ENCODE measurements around the gene GPATCH2.
"Not testable (repeated sequence)": the region's sequence is repeated elsewhere in the genome, so short reads cannot be mapped to it uniquely, and the experiment has no call there.

The GPATCH2 gene

DNA sequence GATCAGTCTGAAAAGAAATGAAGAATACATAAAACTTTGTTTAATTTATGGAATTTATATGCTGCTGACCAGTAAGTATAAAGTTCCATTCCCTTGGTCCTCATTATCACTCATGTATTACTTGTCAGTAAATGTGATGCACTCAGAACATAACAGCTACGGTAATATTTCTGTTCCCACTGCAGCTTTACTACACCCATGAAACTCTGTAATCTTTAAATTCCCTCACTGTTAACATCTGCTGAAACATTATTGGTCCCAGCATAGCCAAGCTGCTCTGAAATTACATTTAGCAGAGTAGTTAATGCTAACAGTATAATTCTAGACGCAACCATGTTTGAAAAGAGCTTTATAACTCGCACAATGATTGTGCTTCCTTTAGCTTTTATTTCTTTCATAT, 238.4 kb downstream of the GPATCH2 start:
- no peak overlapping the region for H3K4me3 ChIP-seq (ENCODE audit: low read depth in 1 of 2, low read length in 1 of 2)
- no peak overlapping the region for H3K27ac ChIP-seq
- TF ChIP-seq, protein P1, sequence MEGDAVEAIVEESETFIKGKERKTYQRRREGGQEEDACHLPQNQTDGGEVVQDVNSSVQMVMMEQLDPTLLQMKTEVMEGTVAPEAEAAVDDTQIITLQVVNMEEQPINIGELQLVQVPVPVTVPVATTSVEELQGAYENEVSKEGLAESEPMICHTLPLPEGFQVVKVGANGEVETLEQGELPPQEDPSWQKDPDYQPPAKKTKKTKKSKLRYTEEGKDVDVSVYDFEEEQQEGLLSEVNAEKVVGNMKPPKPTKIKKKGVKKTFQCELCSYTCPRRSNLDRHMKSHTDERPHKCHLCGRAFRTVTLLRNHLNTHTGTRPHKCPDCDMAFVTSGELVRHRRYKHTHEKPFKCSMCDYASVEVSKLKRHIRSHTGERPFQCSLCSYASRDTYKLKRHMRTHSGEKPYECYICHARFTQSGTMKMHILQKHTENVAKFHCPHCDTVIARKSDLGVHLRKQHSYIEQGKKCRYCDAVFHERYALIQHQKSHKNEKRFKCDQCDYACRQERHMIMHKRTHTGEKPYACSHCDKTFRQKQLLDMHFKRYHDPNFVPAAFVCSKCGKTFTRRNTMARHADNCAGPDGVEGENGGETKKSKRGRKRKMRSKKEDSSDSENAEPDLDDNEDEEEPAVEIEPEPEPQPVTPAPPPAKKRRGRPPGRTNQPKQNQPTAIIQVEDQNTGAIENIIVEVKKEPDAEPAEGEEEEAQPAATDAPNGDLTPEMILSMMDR (IDR thresholded peaks at IDR 0.05): no peak
- H3K36me3 ChIP-seq: no peaks in the 10 kb centered on the region
- H3K4me1 ChIP-seq (ENCODE audit: control insufficient read depth in 1 of 2, insufficient read depth in 1 of 2, low read depth in 1 of 2, low read length in 1 of 2): no peaks in the 10 kb centered on the region
- no peaks in the 10 kb centered on the region for H3K9me3 ChIP-seq
- no peaks in the 10 kb centered on the region for H3K27me3 ChIP-seq

DNA sequence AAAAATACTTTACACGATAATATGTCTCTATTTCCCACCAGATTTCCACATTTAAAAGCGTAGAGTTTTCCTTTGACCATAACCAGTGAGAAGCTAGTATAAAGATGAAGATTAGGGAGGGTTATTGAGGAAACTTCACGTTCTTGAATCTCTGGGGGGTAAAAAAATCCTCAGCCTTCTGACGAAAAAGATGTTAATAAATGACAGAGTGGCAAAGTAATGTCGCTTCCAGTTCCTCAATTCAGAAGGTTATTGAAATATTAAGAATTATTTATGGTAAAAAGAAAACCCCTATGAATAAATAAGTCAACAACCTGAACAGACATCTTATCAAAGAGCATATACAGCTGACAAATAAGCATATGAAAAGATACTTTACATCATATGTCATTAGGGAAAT, 241.0 kb downstream of the GPATCH2 start:
- Histone ChIP-seq H3K4me1 (ENCODE audit: control insufficient read depth in 1 of 2, insufficient read depth in 1 of 2, low read depth in 1 of 2, low read length in 1 of 2) (no peaks in the 10 kb centered on the region), H3K27me3 (no peaks in the 10 kb centered on the region), H3K4me3 (ENCODE audit: low read depth in 1 of 2, low read length in 1 of 2) (no peak overlapping the region), H3K9me3 (no peaks in the 10 kb centered on the region), H3K27ac (no peak overlapping the region), H3K36me3 (no peaks in the 10 kb centered on the region)
- TF ChIP-seq, protein P1 (IDR thresholded peaks at IDR 0.05): no peak

DNA sequence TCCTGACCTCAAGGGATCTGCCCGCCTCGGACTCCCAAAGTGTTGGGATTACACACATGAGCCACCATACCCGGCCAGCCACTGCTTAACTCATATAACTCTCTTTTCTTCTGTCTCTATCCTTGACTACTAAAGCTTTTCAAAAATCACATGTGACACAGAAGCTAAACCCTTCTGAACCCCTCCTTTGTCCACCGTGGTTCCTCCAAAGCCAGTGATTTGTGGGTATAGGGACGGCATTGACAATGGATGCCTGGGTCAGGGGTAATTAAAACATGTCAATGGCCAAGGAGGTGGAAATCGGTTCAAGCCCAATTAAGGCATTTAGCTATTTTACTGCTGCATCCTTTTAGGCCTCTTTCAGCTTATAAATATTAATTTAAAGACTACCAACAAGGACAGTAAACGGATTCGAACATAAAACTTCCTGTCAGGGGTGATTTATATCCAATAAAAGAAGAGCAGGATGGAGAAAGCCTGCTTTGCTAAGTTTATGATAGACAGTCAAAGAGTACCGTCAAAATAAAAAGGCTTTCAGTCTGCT, 242.3 kb downstream of the GPATCH2 start:
- no peaks in the 10 kb centered on the region for H3K9me3 ChIP-seq
- no peak overlapping the region for H3K27ac ChIP-seq
- H3K27me3 ChIP-seq: no peaks in the 10 kb centered on the region
- H3K36me3 ChIP-seq: no peaks in the 10 kb centered on the region
- TF ChIP-seq, protein P1 (IDR thresholded peaks at IDR 0.05): no peak
- no peak overlapping the region for H3K4me3 ChIP-seq (ENCODE audit: low read depth in 1 of 2, low read length in 1 of 2)
- H3K4me1 ChIP-seq (ENCODE audit: control insufficient read depth in 1 of 2, insufficient read depth in 1 of 2, low read depth in 1 of 2, low read length in 1 of 2): no peaks in the 10 kb centered on the region

DNA sequence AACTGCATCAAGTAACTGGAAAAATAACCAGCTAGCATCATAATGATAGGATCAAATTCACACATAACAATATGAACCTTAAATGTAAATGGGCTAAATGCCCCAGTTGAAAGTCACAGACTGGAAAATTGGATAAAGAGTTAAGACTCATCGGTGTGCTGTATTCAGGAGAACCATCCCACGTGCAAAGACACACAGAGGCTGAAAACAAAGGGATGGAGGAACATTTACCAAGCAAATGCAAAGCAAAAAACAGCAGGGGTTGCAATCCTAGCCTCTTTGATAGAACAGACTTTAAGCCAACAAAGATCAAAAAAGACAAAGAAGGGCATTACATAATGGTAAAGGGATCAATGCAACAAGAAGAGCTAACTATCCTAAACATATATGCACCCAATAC, 249.1 kb downstream of the GPATCH2 start:
- H3K27me3 ChIP-seq; H3K36me3 ChIP-seq; H3K4me1 ChIP-seq (ENCODE audit: control insufficient read depth in 1 of 2, insufficient read depth in 1 of 2, low read depth in 1 of 2, low read length in 1 of 2); H3K27ac ChIP-seq; H3K4me3 ChIP-seq (ENCODE audit: low read depth in 1 of 2, low read length in 1 of 2); H3K9me3 ChIP-seq: not testable (repeated sequence)

DNA sequence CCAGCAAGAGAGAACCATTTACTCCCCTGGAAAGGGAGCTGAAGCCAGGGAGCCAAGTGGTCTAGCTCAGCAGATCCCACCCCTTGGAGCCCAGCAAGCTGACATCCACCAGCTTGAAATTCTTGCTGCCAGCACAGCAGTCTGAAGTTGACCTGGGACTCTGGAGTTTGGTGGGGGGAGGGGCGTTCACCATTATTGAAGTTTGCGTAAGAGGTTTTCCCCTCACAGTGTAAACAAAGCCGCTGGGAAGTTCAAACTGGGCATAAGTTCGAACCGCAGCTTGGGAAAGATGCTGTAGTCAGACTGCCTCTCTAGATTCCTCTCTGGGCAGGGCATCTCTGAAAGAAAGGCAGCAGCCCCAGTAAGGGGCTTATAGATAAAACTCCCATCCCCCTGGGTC, 251.1 kb downstream of the GPATCH2 start:
- H3K4me1 ChIP-seq (ENCODE audit: control insufficient read depth in 1 of 2, insufficient read depth in 1 of 2, low read depth in 1 of 2, low read length in 1 of 2); H3K9me3 ChIP-seq; H3K27me3 ChIP-seq; H3K27ac ChIP-seq; H3K36me3 ChIP-seq; H3K4me3 ChIP-seq (ENCODE audit: low read depth in 1 of 2, low read length in 1 of 2): not testable (repeated sequence)

DNA sequence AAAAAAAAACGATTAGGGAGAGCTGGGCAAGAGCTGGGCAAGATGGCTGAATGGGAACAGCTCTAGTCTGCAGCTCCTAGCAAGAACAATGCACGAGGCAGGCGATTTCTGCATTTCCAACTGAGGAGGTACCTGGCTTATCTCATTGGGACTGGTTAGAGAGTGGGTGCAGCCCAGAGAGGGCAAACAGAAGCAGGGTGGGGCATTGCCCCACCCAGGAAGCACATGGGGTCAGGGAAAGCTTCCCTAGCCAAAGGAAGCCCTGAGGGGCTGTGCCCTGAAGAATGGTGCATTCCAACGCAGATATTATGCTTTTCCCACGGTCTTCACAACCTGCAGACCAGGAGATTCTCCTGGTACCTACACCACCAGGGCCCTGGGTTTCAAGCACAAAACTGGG, 251.6 kb downstream of the GPATCH2 start:
- Histone ChIP-seq H3K36me3 (no peaks in the 10 kb centered on the region), H3K9me3 (no peaks in the 10 kb centered on the region), H3K27ac (no peak overlapping the region), H3K4me1 (ENCODE audit: control insufficient read depth in 1 of 2, insufficient read depth in 1 of 2, low read depth in 1 of 2, low read length in 1 of 2) (no peaks in the 10 kb centered on the region), H3K27me3 (no peaks in the 10 kb centered on the region), H3K4me3 (ENCODE audit: low read depth in 1 of 2, low read length in 1 of 2) (no peak overlapping the region)
- TF ChIP-seq, protein P1 (IDR thresholded peaks at IDR 0.05): no peak
